Endothelial cell (in vitro differentiated cells): ENCODE results near the gene STUB1. TPM values are rescaled to one million over a fixed set of nuclear protein-coding genes. Genes with fewer than 3 reads are reported as not detected.

Source experiments
- DNase-seq: peaks from one replicate; pipeline ENCODE4 v3.0.0; 2021; ENCODE audit warnings: low spot score
- H3K27ac Mint-ChIP-seq: one replicate; pipeline ENCODE4 v1.8.0; 2021; ENCODE audit warnings: mixed read lengths, inconsistent platforms; ENCODE audit not compliant: unreplicated experiment
- H3K27me3 Mint-ChIP-seq: one replicate; pipeline ENCODE4 v1.8.0; 2021; ENCODE audit warnings: mild to moderate bottlenecking, moderate library complexity, mixed read lengths, inconsistent platforms; ENCODE audit not compliant: unreplicated experiment
- H3K36me3 Mint-ChIP-seq: one replicate; pipeline ENCODE4 v1.8.0; 2021; ENCODE audit warnings: mild to moderate bottlenecking, low read depth, mixed read lengths, inconsistent platforms; ENCODE audit not compliant: unreplicated experiment
- H3K4me1 Mint-ChIP-seq: one replicate; pipeline ENCODE4 v1.8.0; 2021; ENCODE audit warnings: mild to moderate bottlenecking, mixed read lengths, inconsistent platforms; ENCODE audit not compliant: unreplicated experiment
- H3K4me3 Mint-ChIP-seq: one replicate; pipeline ENCODE4 v1.8.0; 2021; ENCODE audit warnings: mild to moderate bottlenecking, mixed read lengths, inconsistent platforms; ENCODE audit not compliant: unreplicated experiment
- H3K9me3 Mint-ChIP-seq: one replicate; pipeline ENCODE4 v1.8.0; 2021; ENCODE audit warnings: mixed read lengths, inconsistent platforms; ENCODE audit not compliant: unreplicated experiment
- CTCF ChIP-seq: fragments of 200-600 bp; sonication (generic); IDR thresholded peaks from one replicate; pipeline ENCODE4 v1.5.0; 2021; ENCODE audit warnings: antibody characterized with exemption; ENCODE audit not compliant: unreplicated experiment
- total RNA-seq: library from RNA; stranded (reverse); fragmentation: NEBNext Ultra II Directional; extraction: Animal tissue kit (Norgen Biotek cat#: 25700); gene quantifications from one replicate; pipeline ENCODE4 v1.2.1, GENCODE V29; 2021; ENCODE audit not compliant: unreplicated experiment

Gene STUB1
- total RNA-seq, 1 donor from 2014 or later = 93.7 TPM

GRCh38 chr16:636206-637080 is 43.8 kb upstream of the STUB1 start, which contains the start of gene METTL26:
TSS of gene METTL26 (minus strand) at chr16:636305. CDS start at chr16:636290, 15 bp downstream.
- peak within 1 kb of the TSS; percentile 94 for H3K4me3 Mint-ChIP-seq
- no peak for TF ChIP-seq CTCF
- H3K9me3 Mint-ChIP-seq = no peaks in the 10 kb centered on the region
- peak within 1 kb of the TSS; percentile 92 for H3K27ac Mint-ChIP-seq
- H3K4me1 Mint-ChIP-seq = peaks cover 6% of the 10 kb centered on the region
- H3K27me3 Mint-ChIP-seq = peaks cover 8% of the 10 kb centered on the region
- H3K36me3 Mint-ChIP-seq = no peaks in the 10 kb centered on the region
- DNase-seq = peak; percentile 88

- peak; percentile 88 for DNase-seq
- no peaks in the 10 kb centered on the region for H3K36me3 Mint-ChIP-seq
- no peaks in the 10 kb centered on the region for H3K9me3 Mint-ChIP-seq
- no peak for TF ChIP-seq CTCF
- H3K27ac Mint-ChIP-seq = no peak overlapping the region
- peak overlapping the region; percentile 94 for H3K4me3 Mint-ChIP-seq
- peaks cover 8% of the 10 kb centered on the region for H3K27me3 Mint-ChIP-seq
- H3K4me1 Mint-ChIP-seq = peaks cover 6% of the 10 kb centered on the region
These were observed 42.9 kb upstream of the STUB1 start for GRCh38 chr16:637081-638018.

- no peak overlapping the region for H3K4me3 Mint-ChIP-seq
- no peak for DNase-seq
- H3K9me3 Mint-ChIP-seq = no peaks in the 10 kb centered on the region
- H3K27me3 Mint-ChIP-seq = peaks cover 8% of the 10 kb centered on the region
- TF ChIP-seq CTCF = no peak
- H3K36me3 Mint-ChIP-seq = no peaks in the 10 kb centered on the region
- no peak overlapping the region for H3K27ac Mint-ChIP-seq
- H3K4me1 Mint-ChIP-seq = peaks cover 6% of the 10 kb centered on the region
These were observed 42.1 kb upstream of the STUB1 start for GRCh38 chr16:638034-638543.

GRCh38 chr16:638836-639235 is 41.4 kb upstream of the STUB1 start:
- no peaks in the 10 kb centered on the region for H3K36me3 Mint-ChIP-seq
- peaks cover 8% of the 10 kb centered on the region for H3K27me3 Mint-ChIP-seq
- no peak overlapping the region for H3K4me3 Mint-ChIP-seq
- H3K4me1 Mint-ChIP-seq = peaks cover 6% of the 10 kb centered on the region
- TF ChIP-seq CTCF = no peak
- no peaks in the 10 kb centered on the region for H3K9me3 Mint-ChIP-seq
- H3K27ac Mint-ChIP-seq = no peak overlapping the region
- DNase-seq = no peak
